LNCaP clone FGC (cell line): Measurements from ENCODE around the gene BABAM2.

Experiments used
- DNase-seq: peaks from one replicate; pipeline ENCODE4 v3.0.0-alpha.2; 2011; ENCODE audit warnings: low read depth
- H3K4me3 ChIP-seq: 2 replicates; pipeline ENCODE4 v1.5.1; 2011; ENCODE audit warnings: mild to moderate bottlenecking, low read depth, low read length, control low read depth
- TF ChIP-seq, protein P1 (sequence below): IDR thresholded peaks from 2 replicates; pipeline ENCODE4 v1.5.1; 2012; ENCODE audit warnings: mild to moderate bottlenecking; ENCODE audit not compliant: control insufficient read depth, insufficient read depth; ENCODE audit errors: extremely low read depth

Gene BABAM2

DNA sequence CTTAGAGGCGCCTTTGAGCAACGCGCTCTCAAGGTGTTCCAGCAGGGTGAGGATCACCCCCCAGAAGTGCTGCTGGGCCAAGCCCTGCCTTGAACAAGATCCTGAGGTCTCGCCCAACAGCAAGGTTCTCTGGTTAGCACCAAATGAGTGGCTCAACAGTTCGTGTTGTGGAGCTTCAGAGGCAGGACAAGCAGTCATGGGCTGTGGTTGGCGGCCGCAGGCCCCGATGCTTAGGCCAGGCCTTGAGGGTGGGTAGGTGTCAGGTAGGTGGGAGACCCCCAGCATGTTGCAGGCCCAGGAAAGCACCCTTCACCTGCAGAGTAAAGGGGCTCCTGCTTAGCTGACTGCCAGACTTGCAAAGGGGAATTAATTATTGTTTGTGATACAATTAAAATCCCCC is 431.9 kb downstream of the BABAM2 start:
- no peak overlapping the region for H3K4me3 ChIP-seq
- no peak for DNase-seq
- TF ChIP-seq, protein P1, sequence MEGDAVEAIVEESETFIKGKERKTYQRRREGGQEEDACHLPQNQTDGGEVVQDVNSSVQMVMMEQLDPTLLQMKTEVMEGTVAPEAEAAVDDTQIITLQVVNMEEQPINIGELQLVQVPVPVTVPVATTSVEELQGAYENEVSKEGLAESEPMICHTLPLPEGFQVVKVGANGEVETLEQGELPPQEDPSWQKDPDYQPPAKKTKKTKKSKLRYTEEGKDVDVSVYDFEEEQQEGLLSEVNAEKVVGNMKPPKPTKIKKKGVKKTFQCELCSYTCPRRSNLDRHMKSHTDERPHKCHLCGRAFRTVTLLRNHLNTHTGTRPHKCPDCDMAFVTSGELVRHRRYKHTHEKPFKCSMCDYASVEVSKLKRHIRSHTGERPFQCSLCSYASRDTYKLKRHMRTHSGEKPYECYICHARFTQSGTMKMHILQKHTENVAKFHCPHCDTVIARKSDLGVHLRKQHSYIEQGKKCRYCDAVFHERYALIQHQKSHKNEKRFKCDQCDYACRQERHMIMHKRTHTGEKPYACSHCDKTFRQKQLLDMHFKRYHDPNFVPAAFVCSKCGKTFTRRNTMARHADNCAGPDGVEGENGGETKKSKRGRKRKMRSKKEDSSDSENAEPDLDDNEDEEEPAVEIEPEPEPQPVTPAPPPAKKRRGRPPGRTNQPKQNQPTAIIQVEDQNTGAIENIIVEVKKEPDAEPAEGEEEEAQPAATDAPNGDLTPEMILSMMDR = no peak

DNA sequence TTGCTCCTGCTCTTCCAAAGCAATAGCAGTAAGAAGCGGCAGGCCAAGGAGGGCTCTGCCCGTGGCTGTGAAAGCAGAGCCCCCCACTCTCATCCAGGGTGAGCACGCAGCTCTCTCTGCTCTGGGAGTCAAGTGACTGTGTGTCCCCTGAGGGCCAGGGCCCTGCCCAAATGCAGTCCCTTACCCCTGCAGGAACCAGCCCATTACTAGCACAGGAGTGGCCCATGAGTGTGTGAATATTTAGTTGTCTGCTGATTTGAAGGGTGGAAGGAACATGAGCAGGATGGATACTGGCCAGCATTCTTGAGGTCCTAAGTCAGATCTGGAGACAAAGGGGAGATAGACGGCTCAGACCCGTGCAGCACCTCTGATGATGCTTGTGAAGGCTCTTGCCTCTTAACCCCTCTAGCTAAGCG is 432.5 kb downstream of the BABAM2 start:
- no peak for DNase-seq
- no peak overlapping the region for H3K4me3 ChIP-seq

DNA sequence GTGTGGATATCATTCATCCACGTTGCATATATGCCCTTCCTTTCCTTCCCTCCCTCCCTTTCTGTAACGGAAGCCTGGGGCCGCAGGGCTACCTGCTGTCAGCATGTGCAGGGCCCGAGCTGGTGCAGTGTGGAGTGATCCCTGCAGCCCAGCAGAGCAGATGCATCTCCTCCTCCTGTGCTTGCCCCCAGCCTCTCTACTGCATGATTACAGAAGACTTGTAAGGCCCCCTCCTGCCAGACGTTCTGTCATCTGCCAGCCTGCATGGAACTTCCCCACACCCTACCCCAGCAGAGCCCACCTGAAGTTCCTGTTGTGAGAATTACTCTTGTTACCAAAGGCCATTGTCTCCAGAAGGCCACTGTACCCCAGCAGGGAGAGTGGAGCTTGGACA is 434.6 kb downstream of the BABAM2 start:
- no peak for DNase-seq
- no peak overlapping the region for H3K4me3 ChIP-seq
- TF ChIP-seq, protein P1 = no peak

More for the DNA sequence above, 432.5 kb downstream of the BABAM2 start:
- TF ChIP-seq, protein P1 = no peak

DNA sequence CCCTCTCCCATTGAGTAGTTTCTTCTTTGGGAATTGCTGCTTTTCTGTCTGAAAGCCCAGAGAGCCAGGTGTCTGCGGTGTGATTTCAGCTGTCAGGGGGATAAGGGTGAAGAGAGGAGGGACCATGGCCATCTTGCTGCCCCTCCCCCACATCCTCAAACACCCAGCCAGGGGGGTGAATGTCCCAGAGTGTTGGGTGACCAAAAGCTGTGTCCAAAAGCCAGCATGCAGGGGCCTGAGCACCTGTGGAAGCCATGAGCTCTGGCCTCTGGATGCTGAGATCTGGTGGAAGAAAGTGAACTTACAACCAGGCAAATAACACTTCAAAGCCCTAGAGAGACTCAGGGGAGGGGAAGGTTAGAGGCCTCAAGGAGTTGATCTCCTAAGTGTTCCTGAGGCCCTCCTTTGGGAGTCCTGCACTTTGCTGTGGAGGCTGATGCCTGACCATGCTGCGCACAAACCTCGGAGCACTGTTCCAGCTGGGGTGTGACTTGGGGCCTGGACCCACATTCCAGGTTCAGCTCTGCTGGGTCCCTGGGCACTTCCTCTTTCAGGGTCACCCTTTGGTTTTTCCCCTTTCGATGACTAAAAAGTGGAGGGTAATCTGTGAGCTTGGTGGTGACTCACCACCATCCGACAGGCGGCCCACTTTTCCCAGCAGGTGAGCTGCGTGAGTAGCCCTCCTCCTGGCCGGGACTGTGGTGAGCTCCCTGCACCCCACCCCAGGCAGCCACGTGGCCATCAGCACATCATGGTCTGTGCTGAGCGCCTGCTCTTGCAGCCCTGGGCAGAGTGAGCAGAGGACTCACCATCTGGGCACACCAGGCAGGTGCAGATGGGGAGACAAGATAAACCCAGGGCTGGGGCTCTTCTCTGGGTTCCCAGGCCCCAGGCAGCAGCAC is 435.3 kb downstream of the BABAM2 start:
- no peak overlapping the region for H3K4me3 ChIP-seq
- DNase-seq = no peak
- TF ChIP-seq, protein P1 = no peak

DNA sequence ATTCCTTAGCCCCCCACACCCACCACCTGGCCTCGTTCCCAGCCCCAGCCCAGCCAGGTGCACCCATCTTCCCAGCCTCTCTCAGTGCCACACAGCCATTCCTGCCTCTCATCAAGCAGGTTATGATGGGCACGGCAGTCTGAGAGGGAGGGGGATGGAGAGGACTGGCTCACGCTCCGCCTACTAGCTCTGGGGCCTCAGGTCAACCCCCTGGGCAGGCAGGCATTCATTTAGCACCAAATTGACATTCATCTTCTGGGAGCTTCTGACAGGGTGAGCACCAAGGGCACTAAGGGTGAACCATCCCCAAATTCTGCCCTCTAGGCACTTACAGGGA is 435.9 kb downstream of the BABAM2 start:
- no peak overlapping the region for H3K4me3 ChIP-seq
- DNase-seq = no peak
- TF ChIP-seq, protein P1 = no peak

DNA sequence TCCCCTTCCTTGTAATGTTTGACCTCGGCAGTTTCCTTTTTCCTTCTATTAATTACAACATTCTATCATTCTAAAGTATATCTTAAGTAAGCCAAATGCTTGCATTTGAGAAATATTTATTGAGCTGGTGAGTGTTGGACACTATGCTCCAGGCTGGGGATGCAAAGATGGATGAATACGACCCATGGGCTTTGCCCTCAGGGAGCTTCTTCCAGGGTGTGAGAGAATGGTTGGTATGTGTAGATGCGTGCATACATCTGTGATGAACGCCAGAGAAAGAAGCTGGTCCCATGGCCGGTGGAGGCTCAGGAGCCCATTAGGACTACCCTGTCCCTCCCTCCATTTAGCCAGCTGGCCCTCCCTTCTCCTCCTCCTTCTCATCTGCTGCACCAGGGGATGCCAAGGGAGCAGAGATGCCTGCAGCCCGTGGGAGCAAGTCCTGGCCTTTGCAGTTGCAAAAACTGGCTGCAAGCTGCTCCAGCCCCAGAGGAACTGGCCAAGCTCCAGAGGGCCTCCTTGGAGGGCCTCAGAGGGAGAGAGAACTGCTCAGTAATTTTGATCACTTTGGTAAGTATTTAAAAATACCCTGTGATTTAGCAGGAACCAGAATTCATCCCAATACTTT is 436.5 kb downstream of the BABAM2 start:
- no peak for DNase-seq
- TF ChIP-seq, protein P1 = no peak
- H3K4me3 ChIP-seq = no peak overlapping the region
